GM10266 (cell line): ENCODE results near the gene TLR9.
"Not testable (repeated sequence)": the region's sequence is repeated elsewhere in the genome, so short reads cannot be mapped to it uniquely, and the experiment has no call there.

ENCODE experiments used
- DNase-seq: peaks from one replicate; pipeline ENCODE4 v3.0.0; 2012; ENCODE audit errors: extremely low spot score
- TF ChIP-seq, protein P1 (sequence below): IDR thresholded peaks from 2 replicates; pipeline ENCODE4 v1.5.1; 2012; ENCODE audit warnings: mild to moderate bottlenecking, low read depth; ENCODE audit not compliant: control insufficient read depth, insufficient read depth; ENCODE audit errors: missing control alignments

Gene TLR9

DNA sequence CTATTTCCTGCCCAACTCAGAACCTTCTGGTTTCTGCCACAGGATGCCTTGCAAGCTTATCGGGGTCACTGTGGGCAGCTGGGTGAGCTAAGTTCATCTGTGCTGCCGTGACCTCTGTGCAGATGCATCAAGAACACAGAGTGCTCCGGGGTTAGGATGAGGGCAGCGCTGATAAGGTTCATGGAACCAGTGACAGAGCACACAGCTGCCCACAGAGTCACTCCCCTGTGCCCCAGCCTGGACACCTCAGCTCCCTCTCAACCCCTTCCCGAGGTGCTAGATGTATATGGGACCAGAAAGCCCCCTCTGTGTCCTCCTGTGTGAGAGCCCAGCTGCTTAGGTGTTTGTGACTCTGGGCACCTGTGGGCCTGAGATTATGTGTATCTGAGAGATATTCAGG is 43.2 kb downstream of the TLR9 start:
- TF ChIP-seq, protein P1, sequence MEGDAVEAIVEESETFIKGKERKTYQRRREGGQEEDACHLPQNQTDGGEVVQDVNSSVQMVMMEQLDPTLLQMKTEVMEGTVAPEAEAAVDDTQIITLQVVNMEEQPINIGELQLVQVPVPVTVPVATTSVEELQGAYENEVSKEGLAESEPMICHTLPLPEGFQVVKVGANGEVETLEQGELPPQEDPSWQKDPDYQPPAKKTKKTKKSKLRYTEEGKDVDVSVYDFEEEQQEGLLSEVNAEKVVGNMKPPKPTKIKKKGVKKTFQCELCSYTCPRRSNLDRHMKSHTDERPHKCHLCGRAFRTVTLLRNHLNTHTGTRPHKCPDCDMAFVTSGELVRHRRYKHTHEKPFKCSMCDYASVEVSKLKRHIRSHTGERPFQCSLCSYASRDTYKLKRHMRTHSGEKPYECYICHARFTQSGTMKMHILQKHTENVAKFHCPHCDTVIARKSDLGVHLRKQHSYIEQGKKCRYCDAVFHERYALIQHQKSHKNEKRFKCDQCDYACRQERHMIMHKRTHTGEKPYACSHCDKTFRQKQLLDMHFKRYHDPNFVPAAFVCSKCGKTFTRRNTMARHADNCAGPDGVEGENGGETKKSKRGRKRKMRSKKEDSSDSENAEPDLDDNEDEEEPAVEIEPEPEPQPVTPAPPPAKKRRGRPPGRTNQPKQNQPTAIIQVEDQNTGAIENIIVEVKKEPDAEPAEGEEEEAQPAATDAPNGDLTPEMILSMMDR, result no peak
- no peak for DNase-seq

DNA sequence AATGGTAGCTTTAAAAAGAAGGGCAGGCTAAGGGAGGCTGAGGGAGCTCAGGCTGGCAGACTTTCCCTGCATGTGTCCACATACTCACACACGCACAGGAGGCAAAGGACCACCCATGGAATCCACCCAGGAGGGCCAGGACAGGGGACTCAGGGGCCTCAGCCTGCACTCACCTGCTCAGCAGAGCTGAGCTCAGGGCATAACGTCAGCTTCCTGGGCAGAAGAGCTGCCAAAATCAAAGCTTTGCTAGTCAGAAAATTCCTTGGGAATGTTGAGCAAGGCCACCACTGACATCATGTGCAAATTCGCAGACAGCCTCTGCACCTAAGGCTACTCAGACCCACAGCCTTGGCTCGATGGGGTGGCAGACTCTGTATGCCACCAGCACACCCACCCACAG is 43.9 kb downstream of the TLR9 start:
- TF ChIP-seq, protein P1, result no peak
- DNase-seq, result no peak

DNA sequence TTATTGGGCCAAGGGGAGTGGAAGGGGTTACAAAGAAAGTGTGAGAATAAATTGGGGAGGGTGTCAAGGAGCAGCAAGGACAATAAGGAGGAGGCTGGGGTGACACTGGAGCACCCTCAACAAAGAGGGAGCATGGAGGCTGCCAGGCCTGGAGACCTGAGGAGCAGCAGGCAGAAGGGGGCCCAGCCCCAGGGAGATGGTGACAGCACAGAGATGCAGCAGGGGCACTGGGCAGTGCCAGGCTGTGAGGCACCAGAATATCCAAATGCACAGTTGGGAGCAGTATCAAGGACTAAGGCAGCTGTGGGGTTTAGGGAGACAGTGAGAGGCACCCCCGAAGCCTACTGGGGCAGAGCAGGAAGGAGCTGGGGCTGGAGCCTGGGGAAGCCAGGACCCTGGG is 46.9 kb downstream of the TLR9 start:
- TF ChIP-seq, protein P1, result no peak
- no peak for DNase-seq

DNA sequence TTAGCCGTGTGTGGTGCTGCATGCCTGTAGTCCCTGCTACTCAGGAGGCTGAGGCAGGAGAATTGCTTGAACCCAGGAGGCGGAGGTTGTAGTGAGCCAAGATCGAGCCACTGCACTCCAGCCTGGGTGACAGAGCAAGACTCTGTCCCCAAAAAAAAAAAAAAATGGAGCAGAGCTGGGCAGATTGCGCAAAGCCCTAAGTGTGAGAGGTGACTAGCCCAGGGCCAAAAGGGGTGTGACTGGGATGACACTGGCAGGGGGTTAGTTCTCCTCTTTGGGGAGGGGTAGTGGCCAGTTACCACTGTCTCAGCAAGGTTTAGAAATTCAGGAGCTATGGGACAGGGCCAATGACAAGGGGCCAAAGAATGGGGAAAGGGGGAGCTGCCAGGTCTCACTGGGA is 47.3 kb downstream of the TLR9 start:
- not testable (repeated sequence) for DNase-seq

DNA sequence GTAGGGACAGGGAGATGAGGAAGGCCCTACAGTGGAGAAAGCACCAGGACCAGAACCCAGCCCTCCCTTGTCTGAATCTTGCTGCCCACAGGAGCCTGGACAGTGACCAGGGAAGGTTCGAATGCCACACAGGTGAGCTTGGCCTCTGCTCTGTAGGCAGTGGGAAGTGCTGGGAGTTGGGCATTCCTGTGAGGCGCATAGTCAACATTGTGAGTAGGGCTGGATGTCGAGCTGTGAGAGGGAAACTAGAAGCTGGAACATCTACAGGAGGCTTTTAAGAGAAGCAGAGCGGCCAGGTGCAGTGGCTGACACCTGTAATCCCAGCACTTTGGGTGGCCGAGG is 47.8 kb downstream of the TLR9 start:
- TF ChIP-seq, protein P1, result no peak
- no peak for DNase-seq

DNA sequence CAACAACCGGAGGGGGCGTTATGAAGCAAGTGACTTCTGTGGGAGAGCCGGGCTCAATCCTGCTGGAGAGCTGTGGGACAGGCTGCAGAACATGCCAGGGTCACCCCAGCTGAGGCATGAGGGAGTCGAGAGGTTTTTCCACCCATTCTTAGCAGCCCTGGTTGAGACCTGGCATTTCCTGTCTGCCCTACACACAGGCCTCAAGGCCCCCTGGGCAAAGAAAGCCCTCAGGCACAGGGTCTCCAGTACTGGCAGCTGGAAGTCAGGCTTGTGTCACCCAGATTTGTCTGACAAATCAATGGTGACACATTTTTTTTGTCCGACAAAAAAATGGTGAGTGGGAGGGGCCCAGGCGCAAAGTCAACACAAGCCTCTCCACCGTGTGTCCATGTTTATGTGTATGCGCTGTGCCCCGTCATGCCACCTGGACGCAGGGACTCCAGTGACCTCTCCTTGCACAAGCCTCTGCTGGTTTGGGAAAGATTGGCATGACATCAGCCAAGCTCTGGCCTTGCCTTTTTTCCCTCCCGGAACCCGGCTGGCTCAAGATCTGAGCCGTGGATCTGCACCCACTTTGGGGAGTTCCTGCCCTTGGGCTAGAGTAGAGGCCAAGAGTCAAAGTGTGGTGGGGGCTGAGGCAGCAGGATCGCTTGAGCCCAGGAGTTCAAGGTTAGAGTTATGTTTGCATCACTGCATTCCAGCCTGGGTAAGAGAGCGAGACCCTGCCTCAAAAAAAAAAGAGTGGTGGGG is 48.3 kb downstream of the TLR9 start:
- TF ChIP-seq, protein P1, result no peak
- no peak for DNase-seq

DNA sequence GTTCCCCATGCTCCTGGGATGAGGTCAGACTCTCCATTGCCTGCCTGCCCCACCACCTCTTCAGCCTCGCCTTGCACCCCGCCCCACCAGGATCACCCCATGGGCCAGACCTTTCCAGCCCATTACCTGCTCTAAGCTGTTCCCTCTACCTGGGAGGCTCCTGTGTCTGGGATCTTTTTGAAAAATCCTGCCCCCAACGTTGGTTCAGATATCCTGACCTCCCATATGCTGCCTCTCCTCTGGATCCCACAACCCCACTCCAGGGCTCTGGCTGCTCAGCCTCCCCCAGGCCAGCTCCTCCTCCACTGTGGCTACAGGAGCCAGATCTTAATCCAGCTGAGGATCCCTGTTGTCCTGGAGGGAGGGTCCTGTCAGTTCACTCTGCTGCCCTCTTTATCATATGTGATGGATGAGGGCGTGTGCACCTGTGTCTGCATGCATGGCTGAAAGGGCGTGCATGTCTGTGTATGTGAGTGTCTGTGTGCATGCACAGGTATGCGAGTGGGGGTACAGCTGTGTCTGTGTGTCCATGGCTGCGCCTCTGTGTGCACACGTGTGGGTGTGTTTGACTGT is 49.2 kb downstream of the TLR9 start:
- DNase-seq, result no peak
- TF ChIP-seq, protein P1, result no peak
